Mesodermal cell (in vitro differentiated cells): ENCODE measurements around the gene NUDT8.
"Not testable (repeated sequence)": the region's sequence is repeated elsewhere in the genome, so short reads cannot be mapped to it uniquely, and the experiment has no call there.

Experiments used
- H3K27ac ChIP-seq: 2 replicates; pipeline ENCODE4 v1.7.0; 2013; ENCODE audit warnings: mild to moderate bottlenecking, low read depth, low read length, moderate library complexity; ENCODE audit not compliant: severe bottlenecking
- H3K36me3 ChIP-seq: 2 replicates; pipeline ENCODE4 v1.7.1; 2013; ENCODE audit warnings: mild to moderate bottlenecking, low read length, moderate library complexity; ENCODE audit not compliant: control insufficient read depth, insufficient read depth
- H3K4me1 ChIP-seq: one replicate; pipeline ENCODE4 v1.7.1; 2013; ENCODE audit warnings: mild to moderate bottlenecking, low read length; ENCODE audit not compliant: insufficient read depth, control insufficient read depth, poor library complexity, severe bottlenecking
- H3K4me3 ChIP-seq: 2 replicates; pipeline ENCODE4 v1.7.0; 2013; ENCODE audit warnings: low read length, control low read depth, mild to moderate bottlenecking; ENCODE audit not compliant: insufficient read depth, poor library complexity, severe bottlenecking; ENCODE audit errors: extremely low read depth
- H3K9me3 ChIP-seq: 2 replicates; pipeline ENCODE4 v1.7.1; 2013; ENCODE audit warnings: mild to moderate bottlenecking, low read length, moderate library complexity; ENCODE audit not compliant: control insufficient read depth
- WGBS, 2 experiments: methylation state at CpG; one replicate each; pipeline ENCODE4 v1.1.5; 2013; ENCODE audit warnings: missing lambda C conversion rate in 2 of 2; ENCODE audit not compliant: insufficient coverage in 2 of 2; 5-methylcytosine and 5-hydroxymethylcytosine counted together

The NUDT8 gene

GRCh38 chr11:67597458-67597857 lies 32.3 kb downstream of the NUDT8 start:
- not testable (repeated sequence) for H3K4me3 ChIP-seq, H3K27ac ChIP-seq, H3K9me3 ChIP-seq, H3K4me1 ChIP-seq, H3K36me3 ChIP-seq
- whole genome bisulfite sequencing, 2 experiments = no CpG with 5 or more reads among the region's 3 CpGs

- no CpG with 5 or more reads among the region's 1 CpG for WGBS, 2 experiments
- no peak overlapping the region for H3K4me3 ChIP-seq
- H3K4me1 ChIP-seq = no peaks in the 10 kb centered on the region
- H3K36me3 ChIP-seq = no peaks in the 10 kb centered on the region
- H3K9me3 ChIP-seq = peaks cover 3% of the 10 kb centered on the region
- H3K27ac ChIP-seq = no peak overlapping the region
These were observed 32.9 kb downstream of the NUDT8 start for GRCh38 chr11:67596753-67597300.

- H3K4me3 ChIP-seq = no peak overlapping the region
- no peaks in the 10 kb centered on the region for H3K4me1 ChIP-seq
- WGBS, 2 experiments = 75 to 100% methylated on average over 1 of the region's 3 CpGs
- H3K27ac ChIP-seq = no peak overlapping the region
- peaks cover 3% of the 10 kb centered on the region for H3K9me3 ChIP-seq
- no peaks in the 10 kb centered on the region for H3K36me3 ChIP-seq
These were observed 35.3 kb downstream of the NUDT8 start for GRCh38 chr11:67594480-67594879.

GRCh38 chr11:67593565-67593905 lies 36.2 kb downstream of the NUDT8 start:
- Histone ChIP-seq H3K4me3 (no peak overlapping the region), H3K9me3 (peaks cover 3% of the 10 kb centered on the region), H3K4me1 (no peaks in the 10 kb centered on the region), H3K36me3 (peaks cover 7% of the 10 kb centered on the region), H3K27ac (no peak overlapping the region)
- WGBS, 2 experiments = 100% methylated on average over 1 to 3 of the region's 3 CpGs

GRCh38 chr11:67592880-67593564 lies 36.7 kb downstream of the NUDT8 start:
- H3K9me3 ChIP-seq = peaks cover 3% of the 10 kb centered on the region
- WGBS, 2 experiments = 82 to 84% methylated on average over 8 to 11 of the region's 12 CpGs
- no peak overlapping the region for H3K4me3 ChIP-seq
- H3K36me3 ChIP-seq = peaks cover 11% of the 10 kb centered on the region
- no peaks in the 10 kb centered on the region for H3K4me1 ChIP-seq
- no peak overlapping the region for H3K27ac ChIP-seq

GRCh38 chr11:67588899-67589415 lies 40.8 kb downstream of the NUDT8 start:
- H3K4me3 ChIP-seq, H3K9me3 ChIP-seq, H3K27ac ChIP-seq: not testable (repeated sequence)
- Histone ChIP-seq H3K4me1 (peaks cover 12% of the 10 kb centered on the region), H3K36me3 (peaks cover 46% of the 10 kb centered on the region)
- 98% methylated on average over 6 of the region's 11 CpGs for WGBS, 2 experiments

- 100% methylated on average over 1 of the region's 1 CpG; no CpG with 5 or more reads in 1 of the 2 experiments for WGBS, 2 experiments
- Histone ChIP-seq H3K4me3 (no peak overlapping the region), H3K27ac (no peak overlapping the region), H3K4me1 (peaks cover 12% of the 10 kb centered on the region), H3K9me3 (no peaks in the 10 kb centered on the region), H3K36me3 (peaks cover 46% of the 10 kb centered on the region)
These were observed 41.6 kb downstream of the NUDT8 start for GRCh38 chr11:67588136-67588503.

- Histone ChIP-seq H3K27ac (no peak overlapping the region), H3K4me1 (peaks cover 12% of the 10 kb centered on the region), H3K4me3 (no peak overlapping the region), H3K9me3 (no peaks in the 10 kb centered on the region), H3K36me3 (peaks cover 46% of the 10 kb centered on the region)
- WGBS, 2 experiments = 94 to 97% methylated on average over 5 of the region's 5 CpGs
These were observed 43.0 kb downstream of the NUDT8 start for GRCh38 chr11:67586568-67587250.

- 80 to 82% methylated on average over 3 of the region's 4 CpGs for WGBS, 2 experiments
- Histone ChIP-seq H3K4me3 (peak overlapping the region; percentile 16), H3K36me3 (peaks cover 46% of the 10 kb centered on the region), H3K9me3 (no peaks in the 10 kb centered on the region), H3K27ac (no peak overlapping the region), H3K4me1 (peaks cover 12% of the 10 kb centered on the region)
These were observed 43.8 kb downstream of the NUDT8 start for GRCh38 chr11:67585911-67586310.

- Histone ChIP-seq H3K36me3 (peaks cover 46% of the 10 kb centered on the region), H3K9me3 (no peaks in the 10 kb centered on the region), H3K4me1 (peaks cover 12% of the 10 kb centered on the region), H3K27ac (no peak overlapping the region), H3K4me3 (peak overlapping the region; percentile 74)
- WGBS, 2 experiments = 85 to 90% methylated on average over 17 to 18 of the region's 21 CpGs
These were observed 44.6 kb downstream of the NUDT8 start for GRCh38 chr11:67584881-67585873.
